GM19238 (cell line): ENCODE data around the gene YJU2.

Experiments used
- DNase-seq: peaks from one replicate; pipeline ENCODE4 v3.0.0; 2011; ENCODE audit warnings: low spot score; ENCODE audit not compliant: insufficient read length

YJU2 gene

GRCh38 chr19:4297901-4298809, 51.3 kb downstream of the YJU2 start:
- no peak for DNase-seq

GRCh38 chr19:4298810-4299550, 52.1 kb downstream of the YJU2 start:
- DNase-seq, result no peak

- no peak for DNase-seq
These were observed 53.7 kb downstream of the YJU2 start for GRCh38 chr19:4300589-4300988.

GRCh38 chr19:4301590-4302242, 54.8 kb downstream of the YJU2 start:
- DNase-seq, result no peak

GRCh38 chr19:4302243-4302640, 55.4 kb downstream of the YJU2 start, which contains the start of gene TMIGD2:
TMIGD2 (minus strand) TSS chr19:4302389; CDS start chr19:4302385, 4 bp downstream.
- no peak for DNase-seq

- DNase-seq, result no peak
These were observed 57.1 kb downstream of the YJU2 start for GRCh38 chr19:4303819-4304537.

GRCh38 chr19:4304538-4305256, 57.8 kb downstream of the YJU2 start, which contains the start of gene FSD1:
FSD1 (plus strand) TSS chr19:4304598; CDS start chr19:4304747, 149 bp downstream.
- peak; percentile 93 for DNase-seq

- DNase-seq, result no peak
These were observed 58.4 kb downstream of the YJU2 start for GRCh38 chr19:4305257-4305612.

GRCh38 chr19:4305659-4306058, 58.8 kb downstream of the YJU2 start:
- no peak for DNase-seq

GRCh38 chr19:4310247-4311121, 63.6 kb downstream of the YJU2 start:
- no peak for DNase-seq

- DNase-seq, result no peak
These were observed 67.1 kb downstream of the YJU2 start for GRCh38 chr19:4313847-4314490.

GRCh38 chr19:4316956-4317355, 70.1 kb downstream of the YJU2 start:
- no peak for DNase-seq

GRCh38 chr19:4318460-4318859, 71.6 kb downstream of the YJU2 start:
- no peak for DNase-seq
